Measurements from ENCODE around the gene MZF1. TPM values are rescaled to one million over a fixed set of nuclear protein-coding genes. Genes with fewer than 3 reads are reported as not detected.

Gene MZF1
- polyA plus RNA-seq, 3 donors: 1.6 to 55.6 (median 1.7) TPM

GRCh38 chr19:58514564-58515022 is 58.5 kb downstream of the MZF1 start:
- 66% methylated on average over 2 of the region's 3 CpGs for WGBS (ENCODE audit: insufficient coverage)
- Mint-ChIP-seq H3K9me3 (peaks cover 0 to 4% (median 0%) of the 10 kb centered on the region in 7 donors), H3K36me3 (peaks cover 19 to 30% of the 10 kb centered on the region in 2 donors), H3K27me3 (ENCODE audit: low read depth in 3 of 3) (peaks cover 0 to 2% (median 0%) of the 10 kb centered on the region in 3 donors), H3K27ac (peak overlapping the region in 4 of 7 donors; percentile 15 to 70 (median 62)), H3K4me1 (peaks cover 32% of the 10 kb centered on the region), H3K4me3 (peak overlapping the region; percentile 71 to 80)
- Histone ChIP-seq H3K36me3 (replicated peaks in 1 of 2; ENCODE audit: control insufficient read depth in 1 of 2, insufficient read depth in 2 of 2, low read length in 2 of 2) (peaks cover 17 to 20% of the 10 kb centered on the region in 2 donors), H2AFZ (ENCODE audit: insufficient read depth, low read depth, low read length, poor library complexity, severe bottlenecking) (no peak overlapping the region), H3K79me2 (ENCODE audit: insufficient read depth, low read length) (peaks cover 44% of the 10 kb centered on the region), H3K4me3 (replicated peaks in 1 of 3; ENCODE audit: low read depth in 2 of 3, low read length in 3 of 3) (peak overlapping the region in 1 of 3 experiments; percentile 56), H3K9me3 (replicated peaks in 1 of 2; ENCODE audit: control insufficient read depth in 1 of 2, insufficient read depth in 1 of 2, low read length in 2 of 2) (no peaks in the 10 kb centered on the region), H3K9ac (ENCODE audit: insufficient read depth, low read length, poor library complexity, severe bottlenecking) (no peak overlapping the region), H3K27me3 (ENCODE audit: control insufficient read depth in 2 of 2, insufficient read depth in 2 of 2, low read length in 2 of 2) (no peaks in the 10 kb centered on the region), H4K20me1 (ENCODE audit: insufficient read depth, low read length) (peaks cover 40% of the 10 kb centered on the region), H3K4me1 (ENCODE audit: control insufficient read depth in 1 of 2, insufficient read depth in 2 of 2, low read length in 2 of 2) (peaks cover 23 to 33% of the 10 kb centered on the region in 2 donors), H3K27ac (ENCODE audit: low read depth in 1 of 2, low read length in 2 of 2) (peak overlapping the region in 1 of 2 donors; percentile 41), H3K4me2 (replicated peaks; ENCODE audit: extremely low read depth, low read length, poor library complexity, severe bottlenecking) (peak overlapping the region; percentile 60)
- intact Hi-C loops (cut with micrococcal nuclease): no loop called here
- DNase-seq: no peak
- TF ChIP-seq CTCF (IDR thresholded peaks at IDR 0.05): no peak

- peak; percentile 91 for TF ChIP-seq CTCF (IDR thresholded peaks at IDR 0.05)
- Histone ChIP-seq H4K20me1 (ENCODE audit: insufficient read depth, low read length) (peaks cover 40% of the 10 kb centered on the region), H3K27ac (ENCODE audit: low read depth in 1 of 2, low read length in 2 of 2) (peak overlapping the region; percentile 32 to 41), H3K4me2 (replicated peaks; ENCODE audit: extremely low read depth, low read length, poor library complexity, severe bottlenecking) (peak overlapping the region; percentile 60), H3K36me3 (replicated peaks in 1 of 2; ENCODE audit: control insufficient read depth in 1 of 2, insufficient read depth in 2 of 2, low read length in 2 of 2) (peaks cover 17 to 20% of the 10 kb centered on the region in 2 donors), H3K4me3 (replicated peaks in 1 of 3; ENCODE audit: low read depth in 2 of 3, low read length in 3 of 3) (peak overlapping the region in 1 of 3 experiments; percentile 56), H3K9ac (ENCODE audit: insufficient read depth, low read length, poor library complexity, severe bottlenecking) (peak overlapping the region; percentile 4), H3K27me3 (ENCODE audit: control insufficient read depth in 2 of 2, insufficient read depth in 2 of 2, low read length in 2 of 2) (no peaks in the 10 kb centered on the region), H3K4me1 (ENCODE audit: control insufficient read depth in 1 of 2, insufficient read depth in 2 of 2, low read length in 2 of 2) (peaks cover 21 to 27% of the 10 kb centered on the region in 2 donors), H2AFZ (ENCODE audit: insufficient read depth, low read depth, low read length, poor library complexity, severe bottlenecking) (peak overlapping the region; percentile 46), H3K9me3 (replicated peaks in 1 of 2; ENCODE audit: control insufficient read depth in 1 of 2, insufficient read depth in 1 of 2, low read length in 2 of 2) (no peaks in the 10 kb centered on the region), H3K79me2 (ENCODE audit: insufficient read depth, low read length) (peaks cover 41% of the 10 kb centered on the region)
- DNase-seq: peak; percentile 87 to 90 (median 89)
- intact Hi-C loops (cut with micrococcal nuclease): no loop called here
- H3K4me3 Mint-ChIP-seq: peak overlapping the region; percentile 71 to 80
- H3K9me3 Mint-ChIP-seq: peaks cover 0 to 7% (median 1%) of the 10 kb centered on the region in 7 donors
- 10% methylated on average over 58 of the region's 66 CpGs for WGBS (ENCODE audit: insufficient coverage)
- H3K36me3 Mint-ChIP-seq: peaks cover 19 to 30% of the 10 kb centered on the region in 2 donors
- H3K4me1 Mint-ChIP-seq: peaks cover 29% of the 10 kb centered on the region
- H3K27ac Mint-ChIP-seq: peak overlapping the region in 4 of 7 donors; percentile 15 to 70 (median 57)
- peaks cover 0 to 2% (median 0%) of the 10 kb centered on the region in 3 donors for H3K27me3 Mint-ChIP-seq (ENCODE audit: low read depth in 3 of 3)
Observed at GRCh38 chr19:58513694-58514563, 59.2 kb downstream of the MZF1 start.
